ENCODE results near the gene STIM1.
A peak's percentile ranks its signal among the peaks of the same experiment; 100 is the strongest.

The STIM1 gene

GRCh38 chr11:3831378-3832239 lies 23.9 kb upstream of the STIM1 start:
- no peak for DNase-seq

GRCh38 chr11:3832816-3833215 lies 22.6 kb upstream of the STIM1 start:
- no peak for DNase-seq

GRCh38 chr11:3833449-3833848 lies 22.0 kb upstream of the STIM1 start:
- DNase-seq: no peak

GRCh38 chr11:3834349-3834663 lies 21.2 kb upstream of the STIM1 start:
- no peak for DNase-seq

- peak; percentile 37 to 54 for DNase-seq
Measured at GRCh38 chr11:3834664-3835461, 20.6 kb upstream of the STIM1 start.

GRCh38 chr11:3835751-3836150 lies 19.7 kb upstream of the STIM1 start:
- no peak for DNase-seq

- peak; percentile 61 to 64 for DNase-seq
Measured at GRCh38 chr11:3836903-3837302, 18.6 kb upstream of the STIM1 start.

- DNase-seq: peak; percentile 29 to 67
Measured at GRCh38 chr11:3837793-3838192, 17.7 kb upstream of the STIM1 start.

GRCh38 chr11:3838504-3838903 lies 17.0 kb upstream of the STIM1 start:
- no peak for DNase-seq

- peak; percentile 46 to 48 for DNase-seq
Measured at GRCh38 chr11:3840004-3840869, 15.2 kb upstream of the STIM1 start.

- DNase-seq: no peak
Measured at GRCh38 chr11:3840870-3841425, 14.5 kb upstream of the STIM1 start, which contains the start of gene RHOG. Gene RHOG, minus strand, starts transcription at chr11:3840959. Its CDS starts 12,821 bp downstream, at chr11:3828138.

GRCh38 chr11:3841426-3842350 lies 13.8 kb upstream of the STIM1 start:
- DNase-seq: peak; percentile 94 to 98

- DNase-seq: no peak
Measured at GRCh38 chr11:3843326-3843725, 12.1 kb upstream of the STIM1 start.

GRCh38 chr11:3845246-3845645 lies 10.2 kb upstream of the STIM1 start:
- no peak for DNase-seq

GRCh38 chr11:3845670-3846069 lies 9.8 kb upstream of the STIM1 start:
- no peak for DNase-seq

- peak; percentile 43 to 79 for DNase-seq
Measured at GRCh38 chr11:3849297-3849874, 6.1 kb upstream of the STIM1 start.

- DNase-seq: no peak
Measured at GRCh38 chr11:3853545-3853842, 2.0 kb upstream of the STIM1 start.

- DNase-seq: peak; percentile 79 to 83
Measured at GRCh38 chr11:3853899-3854659, 1.4 kb upstream of the STIM1 start.

- no peak for DNase-seq
Measured at GRCh38 chr11:3854660-3854976, 846 bp upstream of the STIM1 start.

GRCh38 chr11:3855808-3856491 lies 486 bp downstream of the STIM1 start:
- DNase-seq: peak; percentile 46 to 58

Data from CD4-positive, alpha-beta T cell treated with Interleukin-1 beta for 1 hour (primary cell).